ENCODE results near the gene DUSP8. TPM values are rescaled to one million over a fixed set of nuclear protein-coding genes. Genes with fewer than 3 reads are reported as not detected.

DUSP8 gene
- total RNA-seq, 1 experiment from 2014 or later, result 10.2 TPM

DNA sequence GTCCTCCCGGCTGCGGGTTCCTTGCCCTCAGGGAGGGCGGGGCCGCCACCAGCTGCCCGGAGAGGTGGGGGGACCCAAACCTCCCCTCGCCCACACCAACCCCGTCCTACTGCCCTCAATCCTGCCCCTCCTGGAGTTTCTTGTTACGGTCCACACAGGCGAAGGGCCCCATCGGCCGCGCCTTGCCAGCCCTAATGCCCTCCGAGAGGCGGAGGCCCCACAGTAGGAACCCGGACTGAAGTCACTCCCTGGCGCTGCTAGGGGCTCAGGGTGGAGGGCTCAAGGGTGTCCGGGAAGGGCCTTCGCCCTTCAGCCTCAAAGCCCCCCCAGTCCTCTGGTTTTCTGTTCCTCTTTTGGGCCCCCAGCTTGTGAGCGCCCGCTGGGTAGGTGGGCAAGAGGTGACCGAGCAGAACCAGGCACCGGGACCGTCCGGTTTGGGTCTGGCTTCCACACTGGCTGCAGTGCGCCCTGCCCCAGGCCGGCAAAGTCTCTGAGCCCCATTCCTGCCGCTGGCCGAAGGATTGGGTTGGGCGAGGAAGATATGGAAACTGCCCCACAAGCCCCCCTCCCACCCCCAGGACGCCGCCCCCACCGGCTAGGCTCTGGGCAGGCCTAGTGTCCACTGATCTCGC is 24.5 kb downstream of the DUSP8 start (continued):
- TF ChIP-seq, protein P1, sequence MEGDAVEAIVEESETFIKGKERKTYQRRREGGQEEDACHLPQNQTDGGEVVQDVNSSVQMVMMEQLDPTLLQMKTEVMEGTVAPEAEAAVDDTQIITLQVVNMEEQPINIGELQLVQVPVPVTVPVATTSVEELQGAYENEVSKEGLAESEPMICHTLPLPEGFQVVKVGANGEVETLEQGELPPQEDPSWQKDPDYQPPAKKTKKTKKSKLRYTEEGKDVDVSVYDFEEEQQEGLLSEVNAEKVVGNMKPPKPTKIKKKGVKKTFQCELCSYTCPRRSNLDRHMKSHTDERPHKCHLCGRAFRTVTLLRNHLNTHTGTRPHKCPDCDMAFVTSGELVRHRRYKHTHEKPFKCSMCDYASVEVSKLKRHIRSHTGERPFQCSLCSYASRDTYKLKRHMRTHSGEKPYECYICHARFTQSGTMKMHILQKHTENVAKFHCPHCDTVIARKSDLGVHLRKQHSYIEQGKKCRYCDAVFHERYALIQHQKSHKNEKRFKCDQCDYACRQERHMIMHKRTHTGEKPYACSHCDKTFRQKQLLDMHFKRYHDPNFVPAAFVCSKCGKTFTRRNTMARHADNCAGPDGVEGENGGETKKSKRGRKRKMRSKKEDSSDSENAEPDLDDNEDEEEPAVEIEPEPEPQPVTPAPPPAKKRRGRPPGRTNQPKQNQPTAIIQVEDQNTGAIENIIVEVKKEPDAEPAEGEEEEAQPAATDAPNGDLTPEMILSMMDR (IDR thresholded peaks at IDR 0.05 in 2 of 3, conservative IDR thresholded peaks at IDR 0.05 in 1 of 3; ENCODE audit: borderline replicate concordance in 1 of 3, insufficient read depth in 1 of 3, low read depth in 2 of 3, low read length in 2 of 3), result no peak
- TF ChIP-seq, protein P2, sequence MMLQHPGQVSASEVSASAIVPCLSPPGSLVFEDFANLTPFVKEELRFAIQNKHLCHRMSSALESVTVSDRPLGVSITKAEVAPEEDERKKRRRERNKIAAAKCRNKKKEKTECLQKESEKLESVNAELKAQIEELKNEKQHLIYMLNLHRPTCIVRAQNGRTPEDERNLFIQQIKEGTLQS (IDR thresholded peaks at IDR 0.05), result no peak
- TF ChIP-seq SRF (IDR thresholded peaks at IDR 0.05; ENCODE audit: low read depth) (no peak), CBX3 (IDR thresholded peaks at IDR 0.05; ENCODE audit: low read depth) (no peak), SIN3A (IDR thresholded peaks at IDR 0.05; ENCODE audit: low read depth) (no peak), JUND (IDR thresholded peaks at IDR 0.05) (no peak), ELF1 (IDR thresholded peaks at IDR 0.05; ENCODE audit: borderline replicate concordance, low read depth) (no peak)

DNA sequence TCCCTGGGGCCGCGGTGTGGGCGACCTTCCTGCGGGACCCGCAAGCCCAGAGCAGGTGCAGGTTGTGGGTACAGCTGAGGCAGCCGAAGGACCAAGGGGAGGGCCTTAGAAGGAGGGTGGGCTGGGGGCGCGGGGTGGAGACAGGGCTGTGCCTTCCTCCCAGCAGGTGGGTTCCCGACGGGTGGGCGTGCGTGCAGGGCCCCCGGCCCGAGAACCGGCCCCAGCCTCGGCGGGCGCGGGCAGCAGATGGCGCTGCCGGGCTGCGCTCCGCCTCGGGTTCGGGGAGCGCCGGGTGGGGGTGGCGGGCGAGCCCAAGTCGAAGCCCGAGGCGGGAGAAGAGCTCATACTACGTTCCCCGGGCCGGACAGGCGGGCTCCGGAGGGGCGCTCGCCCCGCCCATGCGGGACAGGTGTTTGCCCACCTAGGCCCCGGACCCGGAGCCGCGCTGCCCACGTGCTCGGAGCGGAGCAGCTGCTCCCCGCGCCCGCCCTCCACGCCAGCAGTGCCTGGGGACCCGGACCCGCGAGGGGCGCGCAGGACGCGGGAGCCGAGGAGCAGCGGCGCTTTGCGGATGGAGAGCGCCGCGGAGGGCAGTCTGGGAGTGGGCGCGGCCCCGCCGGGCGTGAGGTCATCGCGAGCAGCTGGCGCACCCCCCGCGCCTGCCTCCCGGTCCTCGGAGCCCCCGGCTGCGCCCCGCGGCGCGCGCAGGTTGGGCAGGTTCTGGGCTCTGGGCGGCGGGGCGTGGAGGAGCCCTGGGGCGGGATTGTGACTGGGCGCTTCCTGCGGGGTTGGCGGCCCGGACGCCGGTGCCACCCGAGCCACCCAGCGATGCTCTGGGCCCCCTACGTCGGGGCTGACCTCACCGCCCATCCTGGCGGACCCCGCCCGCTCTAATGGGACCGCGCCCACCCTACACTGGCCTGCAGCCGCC is 25.3 kb downstream of the DUSP8 start:
- ATAC-seq, result peak; percentile 76
- intact Hi-C loops (cut with micrococcal nuclease), result loop anchor here (1.0 to 2.0 kb wide), 3 partner anchors 28 to 286 kb away; no protein-coding TSS in a partner anchor
- POLR2A ChIA-PET, result interaction anchor here (1.1 to 2.1 kb wide), 4 partner anchors 12 to 94 kb away, joined by 3 to 18 read pairs (median 6); no protein-coding TSS in a partner anchor
- RAD21 ChIA-PET (ENCODE audit: low non-redundant PET in 1 of 2, low total read pairs in 2 of 2, uncharacterized antibody in 2 of 2, unreplicated experiment in 2 of 2), result interaction anchor here (0.6 to 3.2 kb wide), 5 partner anchors 27 to 106 kb away, joined by 3 to 22 read pairs (median 5); no protein-coding TSS in a partner anchor
- H2AFZ ChIP-seq (ENCODE audit: low read depth, low read length, poor library complexity, severe bottlenecking), result peak overlapping the region; percentile 58
- no TSS peak for BruUV-seq (replicated peaks)
- peak overlapping the region; percentile 98 for H3K4me2 ChIP-seq (ENCODE audit: low read length)
- no peaks in the 10 kb centered on the region for H3K27me3 ChIP-seq (ENCODE audit: insufficient read depth, low read length)
- H3K9ac ChIP-seq (ENCODE audit: low read length), result peak overlapping the region; percentile 62
- H3K36me3 ChIP-seq (ENCODE audit: control insufficient read depth in 1 of 2, insufficient read depth in 2 of 2, low read length in 2 of 2), result no peaks in the 10 kb centered on the region
- peaks cover 17 to 37% of the 10 kb centered on the region in 2 experiments for H3K4me1 ChIP-seq (ENCODE audit: control insufficient read depth in 1 of 2, insufficient read depth in 2 of 2, low read length in 2 of 2)
- peak overlapping the region; percentile 88 for H3K27ac ChIP-seq (ENCODE audit: low read depth, low read length)
- no peaks in the 10 kb centered on the region for H3K9me2 ChIP-seq (ENCODE audit: insufficient read depth)
- H3K4me3 ChIP-seq (replicated peaks in 1 of 2; ENCODE audit: low read depth in 1 of 2, low read length in 2 of 2), result peak overlapping the region; percentile 50 to 62
- no peaks in the 10 kb centered on the region for H3K79me2 ChIP-seq (ENCODE audit: insufficient read depth, low read length)
- CTCF ChIA-PET, result interaction anchor here (0.6 to 5.2 kb wide), 29 partner anchors 8 to 610 kb away, joined by 3 to 133 read pairs (median 4); partner anchors contain the start of gene DUSP8
- TF ChIP-seq CBX3 (IDR thresholded peaks at IDR 0.05; ENCODE audit: low read depth) (no peak), ZNF274 (IDR thresholded peaks at IDR 0.05; ENCODE audit: low read depth, low read length) (no peak), POLR2AphosphoS5 (IDR thresholded peaks at IDR 0.05; ENCODE audit: low read depth, low read length) (peak; percentile 68), SRF (IDR thresholded peaks at IDR 0.05; ENCODE audit: low read depth) (no peak), POLR2A (IDR thresholded peaks at IDR 0.05; ENCODE audit: borderline replicate concordance, extremely low read depth, insufficient read depth, insufficient read length) (no peak)
- TF ChIP-seq, protein P1 (IDR thresholded peaks at IDR 0.05 in 2 of 3, conservative IDR thresholded peaks at IDR 0.05 in 1 of 3; ENCODE audit: borderline replicate concordance in 1 of 3, insufficient read depth in 1 of 3, low read depth in 2 of 3, low read length in 2 of 3), result peak in 2 of 3 experiments; percentile 69 to 80; a peak in 4 of 6 replicates
- H3K9me3 ChIP-seq (ENCODE audit: control insufficient read depth in 1 of 2, insufficient read depth in 1 of 2, low read depth in 1 of 2, low read length in 2 of 2), result no peaks in the 10 kb centered on the region
- no peaks in the 10 kb centered on the region for H4K20me1 ChIP-seq (ENCODE audit: insufficient read depth)
- DNase-seq (ENCODE audit: low read depth, low spot score), result no peak

Measured in HCT116 (cell line).